Germinal center (tissue), 1 donor: ENCODE measurements around the gene HLA-DMA.
A peak's percentile ranks its signal among the peaks of the same experiment; 100 is the strongest.

Experiments used
- DNase-seq: peaks from one replicate; pipeline ENCODE4 v3.0.0; 2012; ENCODE audit warnings: mixed read lengths, low spot score

HLA-DMA gene

GRCh38 chr6:32952817-32953739, at the start of gene HLA-DMA:
Gene HLA-DMA (minus strand): TSS chr6:32953097. CDS start chr6:32953036, 61 bp downstream.
- DNase-seq: peak; percentile 88

DNA sequence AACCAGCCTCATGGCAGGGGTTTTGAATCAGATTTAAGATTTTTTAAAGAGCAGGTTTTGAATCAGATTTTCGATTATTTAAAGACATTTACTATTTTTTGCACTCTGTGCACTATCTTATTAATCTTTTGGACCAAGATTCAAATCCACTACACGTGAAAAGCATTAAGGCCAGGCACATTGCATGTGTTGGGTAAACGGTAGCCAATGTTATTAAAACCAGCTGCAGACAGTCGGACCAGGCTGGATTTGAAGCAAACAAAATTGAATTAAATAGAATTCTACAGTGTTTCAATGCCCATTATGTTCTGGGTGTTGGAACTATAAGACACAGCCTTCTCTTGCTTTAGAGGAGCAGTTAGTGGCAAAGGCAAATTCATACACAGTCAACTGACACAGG, 48.8 kb upstream of the HLA-DMA start:
- DNase-seq: no peak

DNA sequence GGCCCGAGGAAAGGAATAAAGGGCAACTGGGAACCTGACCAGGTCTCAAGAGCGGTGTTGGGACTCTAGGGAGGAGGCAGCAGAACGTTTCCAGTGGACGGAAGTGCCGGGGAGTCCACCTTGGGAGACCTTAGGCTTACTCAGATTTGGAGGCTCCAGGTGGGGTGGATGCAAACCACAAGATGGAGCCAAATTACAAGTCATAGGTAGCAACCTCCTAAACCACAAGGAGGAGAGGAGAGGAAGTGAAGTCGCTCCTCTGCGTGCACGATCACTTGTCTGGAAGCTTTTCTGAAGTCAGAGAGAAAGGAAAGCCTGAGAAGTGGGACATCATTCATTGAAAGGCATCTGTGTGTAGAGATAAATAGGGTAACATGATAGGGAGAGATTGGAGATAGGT, 47.2 kb upstream of the HLA-DMA start:
- peak; percentile 59 for DNase-seq

DNA sequence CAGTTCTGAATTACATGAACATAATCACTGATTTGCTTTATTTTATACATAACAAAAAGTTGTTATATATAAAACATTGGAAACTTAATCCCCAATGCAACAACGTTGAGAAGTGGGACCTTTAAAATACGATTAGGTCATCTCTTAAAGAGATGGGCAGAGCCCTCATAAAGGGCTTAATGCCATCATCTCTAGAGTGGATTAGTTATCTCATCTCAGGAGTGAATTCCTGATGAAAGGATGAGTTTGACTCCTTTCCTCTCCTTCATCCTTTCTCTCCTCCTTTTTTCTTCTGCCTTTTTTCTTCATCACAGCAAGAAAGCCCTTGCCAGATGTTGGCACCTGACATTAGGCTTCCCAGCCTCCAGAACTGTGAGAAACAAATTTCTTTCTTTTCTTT, 42.6 kb upstream of the HLA-DMA start:
- no peak for DNase-seq

GRCh38 chr6:32993363-32993973, 40.6 kb upstream of the HLA-DMA start:
- no peak for DNase-seq

DNA sequence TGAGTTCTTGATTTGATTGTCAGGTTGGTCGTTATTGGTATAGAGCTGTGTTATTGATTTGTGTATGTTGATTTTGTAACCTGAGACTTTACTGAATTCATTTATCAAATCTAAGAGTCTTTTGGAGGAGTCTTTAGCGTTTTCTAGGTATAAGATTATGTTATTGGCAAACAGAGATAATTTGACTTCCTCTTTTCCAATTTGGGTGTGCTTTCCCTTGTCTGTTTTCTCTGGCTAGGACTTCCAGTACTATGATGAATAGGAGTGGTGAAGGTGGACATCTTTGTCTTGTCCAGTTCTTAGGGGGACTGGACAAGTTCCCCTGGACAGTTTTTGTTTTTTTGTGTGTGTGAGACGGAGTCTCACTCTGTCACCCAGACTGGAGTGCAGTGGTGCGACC, 39.1 kb upstream of the HLA-DMA start:
- DNase-seq: no peak

GRCh38 chr6:32989368-32989767, 36.5 kb upstream of the HLA-DMA start:
- no peak for DNase-seq

DNA sequence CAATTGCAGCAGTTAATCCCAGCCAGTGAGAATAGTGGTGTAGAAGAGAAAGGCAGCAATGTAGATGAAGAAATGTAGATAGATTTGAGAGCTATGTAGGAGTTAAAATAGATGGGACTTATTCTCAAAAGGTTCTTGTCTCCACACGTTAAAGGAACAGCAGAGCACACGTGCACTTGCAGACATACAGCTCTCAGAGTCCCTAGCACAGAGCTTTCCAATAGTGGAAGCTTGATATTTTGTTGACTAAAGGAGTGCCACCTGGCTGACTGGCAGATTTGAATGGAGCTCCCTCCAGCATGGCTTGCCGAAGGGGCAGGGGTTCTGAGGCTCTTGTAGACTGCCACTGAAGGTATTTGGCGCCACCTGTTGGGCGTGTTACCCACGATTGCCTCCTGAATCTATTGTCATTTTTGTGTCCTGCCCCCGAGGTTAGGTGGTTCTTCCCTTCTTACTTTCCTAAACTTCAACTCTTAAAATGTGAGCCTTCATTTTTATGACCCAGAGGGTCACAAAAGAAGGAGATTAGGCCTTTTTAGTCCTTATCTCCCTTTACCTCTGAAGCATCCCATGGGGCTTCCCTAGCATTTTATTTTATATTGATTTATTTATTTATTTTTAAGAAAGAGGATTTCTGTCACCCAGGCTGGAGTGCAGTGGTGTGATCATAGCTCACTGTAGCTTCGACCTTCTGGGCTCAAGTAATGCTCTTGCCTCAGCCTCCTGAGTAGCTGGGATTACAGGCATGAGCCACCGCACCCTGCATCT, 31.9 kb upstream of the HLA-DMA start:
- DNase-seq: peak; percentile 82

GRCh38 chr6:32983964-32984621, 31.2 kb upstream of the HLA-DMA start:
- no peak for DNase-seq

DNA sequence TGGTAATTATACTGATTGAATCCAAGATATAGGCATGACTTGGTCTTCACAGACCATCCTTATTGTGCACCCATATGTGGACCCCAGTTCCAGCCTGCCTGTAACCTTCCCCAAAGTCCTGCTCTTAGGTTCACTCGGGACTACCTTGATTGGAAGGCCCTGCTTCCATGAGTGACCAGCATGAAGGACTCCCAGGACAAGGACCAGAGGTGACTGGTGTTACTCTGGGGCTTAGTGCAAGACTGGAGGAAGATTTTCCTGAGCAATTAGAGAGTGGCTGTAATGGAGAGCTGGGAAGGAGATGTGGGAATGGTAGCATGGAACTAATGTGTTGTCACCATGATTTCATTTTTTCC, 30.6 kb upstream of the HLA-DMA start:
- DNase-seq: no peak

- no peak for DNase-seq
These were observed 30.0 kb upstream of the HLA-DMA start for GRCh38 chr6:32982702-32983492.

- DNase-seq: no peak
These were observed 29.3 kb upstream of the HLA-DMA start for GRCh38 chr6:32982084-32982701.

DNA sequence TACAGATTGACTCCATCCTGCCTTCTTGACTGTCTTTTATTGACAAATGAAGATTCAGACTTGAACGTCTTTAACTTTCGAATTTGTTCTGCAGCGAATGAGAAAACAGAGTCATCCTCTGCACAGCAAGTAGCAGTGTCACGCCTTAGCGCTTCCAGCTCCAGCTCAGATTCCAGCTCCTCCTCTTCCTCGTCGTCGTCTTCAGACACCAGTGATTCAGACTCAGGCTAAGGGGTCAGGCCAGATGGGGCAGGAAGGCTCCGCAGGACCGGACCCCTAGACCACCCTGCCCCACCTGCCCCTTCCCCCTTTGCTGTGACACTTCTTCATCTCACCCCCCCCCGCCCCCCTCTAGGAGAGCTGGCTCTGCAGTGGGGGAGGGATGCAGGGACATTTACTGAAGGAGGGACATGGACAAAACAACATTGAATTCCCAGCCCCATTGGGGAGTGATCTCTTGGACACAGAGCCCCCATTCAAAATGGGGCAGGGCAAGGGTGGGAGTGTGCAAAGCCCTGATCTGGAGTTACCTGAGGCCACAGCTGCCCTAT, 27.7 kb upstream of the HLA-DMA start:
- DNase-seq: no peak

GRCh38 chr6:32979720-32980487, 27.0 kb upstream of the HLA-DMA start:
- DNase-seq: no peak

DNA sequence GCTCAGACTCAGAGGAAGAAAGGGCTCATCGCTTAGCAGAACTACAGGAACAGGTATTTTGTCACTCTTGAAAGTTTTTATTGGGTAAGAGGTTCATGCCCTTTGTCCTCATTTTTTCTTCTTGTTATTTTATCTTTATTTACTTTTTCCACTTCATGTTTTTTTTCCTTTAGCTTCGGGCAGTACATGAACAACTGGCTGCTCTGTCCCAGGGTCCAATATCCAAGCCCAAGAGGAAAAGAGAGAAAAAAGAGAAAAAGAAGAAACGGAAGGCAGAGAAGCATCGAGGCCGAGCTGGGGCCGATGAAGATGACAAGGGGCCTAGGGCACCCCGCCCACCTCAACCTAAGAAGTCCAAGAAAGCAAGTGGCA, 25.0 kb upstream of the HLA-DMA start:
- DNase-seq: no peak

DNA sequence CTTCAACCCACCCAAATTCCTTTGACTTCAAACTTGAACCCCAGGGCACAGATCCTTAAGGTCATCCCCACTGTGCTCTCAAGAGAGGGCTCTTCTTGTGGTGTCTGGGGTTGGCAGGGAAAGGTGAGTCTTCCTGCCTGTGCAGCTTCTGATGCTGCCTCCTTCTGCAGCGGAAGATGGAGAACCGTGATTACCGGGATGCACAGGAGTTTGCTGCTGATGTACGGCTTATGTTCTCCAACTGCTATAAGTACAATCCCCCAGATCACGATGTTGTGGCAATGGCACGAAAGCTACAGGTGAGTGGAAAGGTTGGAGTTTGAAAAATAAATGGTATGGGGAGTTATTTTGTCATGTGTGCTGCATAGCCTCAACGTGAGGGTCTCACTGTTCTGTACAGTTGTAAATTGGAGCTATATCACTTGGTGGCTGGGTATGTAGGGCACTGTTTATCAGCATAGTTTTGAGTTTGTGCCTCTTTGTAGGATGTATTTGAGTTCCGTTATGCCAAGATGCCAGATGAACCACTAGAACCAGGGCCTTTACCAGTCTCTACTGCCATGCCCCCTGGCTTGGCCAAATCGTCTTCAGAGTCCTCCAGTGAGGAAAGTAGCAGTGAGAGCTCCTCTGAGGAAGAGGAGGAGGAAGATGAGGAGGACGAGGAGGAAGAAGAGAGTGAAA, 24.5 kb upstream of the HLA-DMA start:
- DNase-seq: no peak

- DNase-seq: no peak
These were observed 23.6 kb upstream of the HLA-DMA start for GRCh38 chr6:32976334-32977069.

GRCh38 chr6:32975886-32976285, 23.0 kb upstream of the HLA-DMA start:
- DNase-seq: no peak
